Stimulated activated CD8-positive, alpha-beta memory T cell treated with anti-CD3 and anti-CD28 coated beads, Interleukin-7, amount 100 ng/mL, for 48 hours (primary cell): ENCODE results near the gene KAZN.

Source experiments
- DNase-seq, 2 donors: peaks; one replicate each; pipeline ENCODE4 v3.0.0-alpha.2; 2020; ENCODE audit warnings: low read depth in 1 of 2; ENCODE audit errors: extremely low read depth in 1 of 2

The KAZN gene

GRCh38 chr1:14875524-14876509 lies 277.3 kb downstream of the KAZN start:
- no peak for DNase-seq

DNA sequence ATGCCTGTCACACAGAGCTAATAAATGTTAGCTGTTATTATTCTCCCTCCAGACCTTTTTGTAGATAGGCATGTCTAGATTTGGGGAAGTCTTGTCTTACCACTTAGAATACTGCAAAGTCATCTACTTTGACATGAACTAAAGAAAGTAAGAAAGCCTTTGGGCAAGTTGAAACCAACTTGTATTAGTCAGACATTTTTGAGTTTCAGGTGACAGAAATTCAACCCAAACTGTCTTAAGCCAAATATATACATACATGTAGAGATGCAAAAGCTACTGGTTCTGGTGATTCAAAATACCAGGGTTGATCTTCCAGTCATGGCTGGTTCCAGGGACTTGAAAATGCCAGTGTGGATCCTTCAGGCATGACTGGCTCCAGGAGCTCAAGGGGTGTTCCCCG lies 278.3 kb downstream of the KAZN start:
- DNase-seq, result no peak

GRCh38 chr1:14877224-14877623 lies 278.7 kb downstream of the KAZN start:
- DNase-seq, result no peak

DNA sequence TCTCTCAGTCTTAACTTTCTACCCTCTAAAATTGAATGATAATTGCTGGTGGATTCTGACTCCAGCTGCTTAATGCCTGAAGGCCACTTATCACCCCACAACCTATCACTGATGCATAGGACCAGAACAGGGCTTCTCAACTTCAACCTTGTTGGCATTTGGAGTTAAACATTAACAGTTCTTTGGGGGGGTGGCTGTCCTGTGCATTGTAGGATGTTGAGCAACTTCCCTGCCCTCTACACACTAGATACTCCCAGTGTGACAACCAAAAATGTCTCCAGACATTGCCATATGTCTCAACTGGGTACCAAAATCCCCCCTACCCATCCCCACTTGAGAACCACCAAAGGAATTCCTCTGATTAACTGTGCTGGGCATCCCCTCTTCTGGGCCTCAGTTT lies 279.6 kb downstream of the KAZN start:
- no peak for DNase-seq

GRCh38 chr1:14878951-14879350 lies 280.5 kb downstream of the KAZN start:
- no peak for DNase-seq

DNA sequence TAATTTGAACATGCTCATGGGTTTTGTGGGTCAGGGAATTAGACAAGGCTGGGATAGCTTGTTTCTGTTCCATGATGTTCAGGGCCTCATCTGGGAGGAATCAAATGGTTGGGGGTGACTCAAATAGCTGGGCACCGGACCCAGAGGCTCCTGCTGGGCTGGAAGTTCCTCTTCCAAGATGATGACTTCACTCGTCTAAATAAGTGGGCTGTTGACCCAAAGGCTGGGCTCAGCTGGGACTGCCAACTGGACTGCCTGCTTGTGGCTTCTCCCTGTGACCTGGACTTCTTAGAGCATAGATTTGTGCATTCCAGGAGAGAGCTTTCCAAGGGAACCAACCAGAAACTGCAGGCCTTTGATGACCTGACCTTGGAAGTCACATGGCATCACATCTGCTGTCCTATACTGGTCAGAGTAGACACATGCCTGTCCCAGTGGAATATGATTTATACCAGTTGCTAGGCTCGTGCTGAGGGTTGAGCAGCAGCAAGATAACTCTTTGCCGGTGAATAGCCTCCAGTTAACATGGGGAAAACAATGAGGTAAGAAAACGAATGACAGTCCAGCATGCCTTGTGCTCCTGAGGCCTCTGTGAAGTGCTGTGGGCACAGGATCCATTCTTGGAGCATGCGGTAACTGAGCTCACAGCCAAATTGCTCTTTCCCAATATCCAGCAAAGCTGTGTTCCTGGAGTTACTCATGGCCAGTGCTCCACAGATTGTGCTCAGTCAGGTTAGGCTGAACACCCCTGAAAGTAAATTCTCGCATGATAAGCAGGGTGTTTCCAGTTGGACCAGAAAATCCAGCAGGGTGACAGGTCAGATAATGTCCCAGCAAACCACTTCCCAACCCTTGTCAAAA lies 282.2 kb downstream of the KAZN start:
- DNase-seq, result no peak

DNA sequence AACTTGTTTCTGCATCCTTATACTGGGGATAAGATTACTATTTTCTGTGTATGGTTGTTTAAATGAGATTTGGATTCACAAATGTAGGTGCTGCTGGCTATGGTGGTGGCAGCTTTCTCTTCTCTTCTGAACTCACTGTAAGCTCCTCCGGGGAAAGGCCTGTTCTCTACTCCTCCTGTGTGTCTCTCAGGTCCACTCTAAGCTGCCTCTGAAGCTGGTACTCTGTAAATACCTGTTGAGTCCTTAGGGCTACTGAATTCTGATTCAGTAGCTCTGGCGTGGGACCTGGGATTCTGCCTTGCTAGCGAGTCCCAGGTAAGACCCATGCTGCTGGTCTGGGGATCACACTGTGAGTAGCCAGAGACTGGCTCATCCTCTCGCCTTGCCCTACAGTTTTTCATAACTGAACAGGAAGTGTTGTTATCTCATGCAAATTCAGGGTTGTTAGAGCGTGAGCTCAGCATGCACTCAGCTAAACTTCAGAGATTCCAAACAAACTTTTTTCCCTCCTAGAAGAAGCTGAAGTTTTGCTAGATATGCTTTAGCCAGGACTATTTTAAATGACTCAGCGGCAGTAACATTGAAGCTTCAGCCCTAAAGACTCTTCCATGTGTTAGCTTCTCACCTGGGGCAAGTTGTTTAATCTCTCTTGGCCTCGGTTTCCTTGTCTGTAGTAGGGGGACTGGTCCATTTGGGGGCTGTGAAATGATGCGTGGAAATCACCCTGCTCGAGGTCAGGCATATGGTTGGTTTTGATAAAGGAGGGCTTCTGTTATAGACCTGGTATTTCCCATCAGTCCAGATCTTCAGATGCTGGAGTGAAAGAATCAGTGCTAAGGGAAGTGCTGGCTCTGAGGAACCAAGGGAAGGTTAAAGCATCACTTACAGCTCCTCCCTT lies 283.5 kb downstream of the KAZN start:
- DNase-seq, result no peak

- DNase-seq, result no peak
Observed at GRCh38 chr1:14884614-14885175, 286.2 kb downstream of the KAZN start.

DNA sequence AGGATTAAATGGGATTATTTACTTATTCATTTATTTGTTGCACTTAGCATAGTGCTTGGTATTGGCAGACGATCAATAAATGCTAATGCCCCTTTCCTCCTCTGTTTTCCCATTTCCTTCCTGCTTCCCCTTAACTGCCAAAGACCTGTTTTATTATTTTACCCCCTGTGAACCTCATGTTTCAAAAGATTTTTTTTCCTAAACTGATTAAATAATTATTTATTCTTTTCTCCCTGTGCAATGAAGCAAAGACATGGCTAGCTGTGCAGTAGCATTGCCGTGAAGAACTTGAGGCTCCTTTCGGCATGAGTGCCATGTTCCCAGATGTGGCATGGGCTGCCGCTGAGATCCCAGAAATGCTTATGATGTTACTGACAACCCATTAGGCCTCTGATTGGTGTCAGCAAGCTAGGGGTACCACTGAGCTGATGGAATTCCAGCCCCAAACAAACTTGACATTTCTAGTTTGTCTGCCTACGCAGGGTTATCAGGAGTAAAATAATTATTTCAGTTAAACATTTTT lies 288.6 kb downstream of the KAZN start:
- DNase-seq, result no peak

DNA sequence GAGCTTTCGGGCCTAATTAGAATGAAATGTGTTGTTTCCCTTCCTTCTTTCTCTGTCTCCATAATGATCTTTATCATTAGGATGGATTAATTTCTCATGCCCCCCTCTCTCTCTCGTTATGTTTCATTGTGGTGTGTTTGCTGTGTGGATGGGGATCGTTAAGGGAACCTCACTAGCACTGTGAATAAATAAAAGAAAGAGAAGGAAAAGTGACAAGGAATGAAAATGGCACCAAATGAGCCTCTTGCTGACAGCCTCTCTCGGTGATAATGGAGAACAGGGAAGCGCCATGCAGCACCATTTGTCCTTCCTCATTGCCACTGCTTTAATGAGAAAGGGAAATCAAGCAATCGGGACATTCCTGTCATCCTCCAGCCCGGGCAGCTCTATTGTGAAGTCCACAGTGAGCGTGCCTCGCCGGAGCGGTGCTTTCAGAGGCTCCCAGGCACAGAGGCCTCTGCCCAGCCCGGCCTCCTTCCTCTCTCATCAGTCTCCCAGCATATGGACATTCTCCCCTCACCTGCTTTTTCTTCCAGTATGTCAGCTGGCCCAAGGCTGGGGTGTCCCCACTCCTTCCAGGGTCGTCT lies 289.4 kb downstream of the KAZN start:
- DNase-seq, result no peak

GRCh38 chr1:14888374-14888773 lies 289.9 kb downstream of the KAZN start:
- no peak for DNase-seq

- no peak for DNase-seq
Observed at GRCh38 chr1:14889825-14890440, 291.4 kb downstream of the KAZN start.

GRCh38 chr1:14891991-14892390 lies 293.5 kb downstream of the KAZN start:
- DNase-seq, result no peak

GRCh38 chr1:14894811-14895560 lies 296.5 kb downstream of the KAZN start:
- no peak for DNase-seq

DNA sequence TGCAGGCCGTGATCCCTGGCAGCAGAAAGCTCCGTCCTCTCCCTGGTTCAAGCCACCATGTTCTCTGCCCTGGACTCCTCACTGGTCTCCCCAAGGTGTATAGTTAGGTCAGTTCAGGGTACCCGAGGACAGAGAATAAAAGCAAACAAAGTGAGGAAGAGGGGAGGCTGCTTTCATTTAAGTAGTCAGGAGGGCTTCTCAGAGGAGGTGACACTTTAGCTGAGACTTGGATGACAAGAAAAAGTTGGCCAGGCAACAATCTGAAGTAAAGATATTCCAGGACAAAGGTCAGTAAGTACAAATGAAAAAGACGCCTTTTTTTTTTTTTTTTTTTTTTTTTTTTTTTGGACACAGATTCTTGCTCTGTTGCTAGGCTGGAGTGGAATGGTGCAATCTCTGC lies 297.2 kb downstream of the KAZN start:
- DNase-seq, result no peak

GRCh38 chr1:14896381-14897079 lies 298.0 kb downstream of the KAZN start:
- DNase-seq, result no peak

DNA sequence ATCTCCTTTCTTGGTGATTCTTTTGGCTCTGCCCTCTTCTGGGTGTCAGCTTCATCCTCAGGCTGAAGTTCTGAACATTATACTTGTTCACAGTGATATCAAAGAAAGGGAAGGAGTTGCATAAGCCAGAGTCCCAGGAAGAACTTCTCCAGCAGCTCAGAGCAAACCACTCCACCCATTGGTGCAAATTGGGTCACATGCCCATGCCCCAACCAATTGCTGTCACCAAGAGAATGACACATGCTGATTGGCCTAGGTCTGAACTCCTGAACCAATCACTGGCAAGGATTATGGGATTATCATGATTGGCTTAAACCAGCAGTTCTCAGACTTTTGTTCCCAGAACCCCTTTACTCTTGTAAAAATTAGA lies 298.6 kb downstream of the KAZN start:
- DNase-seq, result no peak

GRCh38 chr1:14897547-14897946 lies 299.1 kb downstream of the KAZN start:
- DNase-seq, result no peak
